PC-9 (cell line): Measurements from ENCODE around the gene CLDN22.

Source experiments
- CTCF ChIP-seq: fragments of 200-600 bp; sonication (generic); conservative IDR thresholded peaks from 2 replicates; pipeline ENCODE4 v1.6.1; 2017; ENCODE audit warnings: mixed run types, antibody characterized with exemption, mild to moderate bottlenecking, moderate library complexity
- EZH2 ChIP-seq: fragments of 200-600 bp; sonication (generic); IDR thresholded peaks from 2 replicates; pipeline ENCODE4 v1.8.0; 2017; ENCODE audit warnings: antibody characterized with exemption, low read depth

GRCh38 chr4:183356931-183357675 is 37.0 kb upstream of the CLDN22 start:
- TF ChIP-seq CTCF (no peak), EZH2 (no peak)
